Common myeloid progenitor, CD34-positive (primary cell): ENCODE measurements around the gene ACTL7B.

ENCODE experiments used
- CTCF ChIA-PET: fragments of 350-600 bp; sonication (Branson Sonifier 250); formaldehyde crosslinking; loops from one replicate; lab custom pipeline; 2021; ENCODE audit warnings: antibody characterized with exemption; lab: Charles Lee
- POLR2A ChIA-PET: fragments of 350-600 bp; sonication (Branson Sonifier 250); formaldehyde crosslinking; loops from one replicate; lab custom pipeline; 2021; ENCODE audit warnings: antibody characterized with exemption; lab: Charles Lee
- DNase-seq, 3 donors: peaks; one replicate each; pipeline versions ENCODE4 v3.0.0 to v3.0.0-alpha.2; 2013
- H3K27ac ChIP-seq, 2 experiments: 1 replicate in 1 of 2; 2 replicates in 1 of 2; pipeline ENCODE4 v1.7.0; 2013; ENCODE audit warnings: inconsistent platforms in 2 of 2, low read length in 2 of 2, mild to moderate bottlenecking in 2 of 2, low read depth in 1 of 2, moderate library complexity in 1 of 2; ENCODE audit not compliant: severe bottlenecking in 2 of 2, insufficient read depth in 1 of 2, poor library complexity in 1 of 2
- H3K27me3 ChIP-seq, 5 experiments: replicated peaks in 2 of 5; 1 replicate in 3 of 5; 2 replicates in 2 of 5; pipeline versions ENCODE4 v1.6.1 to v1.7.0; 2013; ENCODE audit warnings: low read length in 4 of 5, mild to moderate bottlenecking in 2 of 5, moderate library complexity in 2 of 5, inconsistent platforms in 1 of 5; ENCODE audit not compliant: insufficient read depth in 5 of 5, control insufficient read depth in 4 of 5
- H3K36me3 ChIP-seq, 4 experiments: 1 replicate in 2 of 4; 2 replicates in 2 of 4; pipeline versions ENCODE4 v1.6.1 to v1.7.0; 2013; ENCODE audit warnings: low read length in 3 of 4, control low read depth in 1 of 4, mild to moderate bottlenecking in 1 of 4; ENCODE audit not compliant: control insufficient read depth in 4 of 4, insufficient read depth in 4 of 4
- H3K4me1 ChIP-seq, 4 experiments: 1 replicate in 3 of 4; 2 replicates in 1 of 4; pipeline versions ENCODE4 v1.6.1 to v1.7.1; 2013; ENCODE audit warnings: low read length in 3 of 4, mild to moderate bottlenecking in 3 of 4, control low read depth in 1 of 4, inconsistent platforms in 1 of 4, moderate library complexity in 1 of 4; ENCODE audit not compliant: control insufficient read depth in 4 of 4, insufficient read depth in 4 of 4; ENCODE audit errors: control extremely low read depth in 1 of 4
- H3K4me3 ChIP-seq, 7 experiments: 1 replicate in 4 of 7; 2 replicates in 3 of 7; pipeline versions ENCODE4 v1.5.1 to v1.7.0; 2013; ENCODE audit warnings: mild to moderate bottlenecking in 7 of 7, low read length in 6 of 7, moderate library complexity in 6 of 7, inconsistent platforms in 2 of 7, low read depth in 2 of 7, control low read depth in 1 of 7; ENCODE audit not compliant: insufficient read depth in 4 of 7, control insufficient read depth in 1 of 7; ENCODE audit errors: extremely low read depth in 1 of 7
- H3K9me3 ChIP-seq, 5 experiments: 1 replicate in 4 of 5; 2 replicates in 1 of 5; pipeline versions ENCODE4 v1.6.1 to v1.7.1; 2013; ENCODE audit warnings: low read length in 4 of 5, mild to moderate bottlenecking in 2 of 5, inconsistent platforms in 1 of 5, low read depth in 1 of 5, moderate library complexity in 1 of 5; ENCODE audit not compliant: control insufficient read depth in 4 of 5, insufficient read depth in 2 of 5; ENCODE audit errors: control extremely low read depth in 1 of 5
- WGBS: methylation state at CpG from one replicate; pipeline ENCODE4 v1.1.5; 2013; ENCODE audit not compliant: insufficient coverage; 5-methylcytosine and 5-hydroxymethylcytosine counted together

ACTL7B gene

GRCh38 chr9:108869092-108869725, 13.4 kb upstream of the ACTL7B start:
- H3K4me3 ChIP-seq = no peak overlapping the region
- H3K9me3 ChIP-seq = peaks cover 0 to 11% (median 3%) of the 10 kb centered on the region in 5 experiments
- no peaks in the 10 kb centered on the region for H3K27me3 ChIP-seq
- H3K4me1 ChIP-seq = no peaks in the 10 kb centered on the region
- WGBS = 100% methylated on average over 1 of the region's 3 CpGs
- ChIA-PET CTCF (interaction anchor here (0.9 kb wide), 1 partner anchor 11 kb away, joined by 3 read pairs; no protein-coding TSS in a partner anchor), POLR2A (no interaction called here)
- H3K36me3 ChIP-seq = peaks cover 16 to 47% (median 27%) of the 10 kb centered on the region in 4 experiments
- no peak for DNase-seq
- H3K27ac ChIP-seq = no peak overlapping the region

GRCh38 chr9:108867829-108868228, 12.0 kb upstream of the ACTL7B start:
- WGBS = no CpG with 5 or more reads among the region's 4 CpGs
- peaks cover 12 to 35% (median 18%) of the 10 kb centered on the region in 4 experiments for H3K36me3 ChIP-seq
- no peak overlapping the region for H3K4me3 ChIP-seq
- H3K27me3 ChIP-seq = no peaks in the 10 kb centered on the region
- H3K27ac ChIP-seq = no peak overlapping the region
- DNase-seq = no peak
- no peaks in the 10 kb centered on the region for H3K4me1 ChIP-seq
- POLR2A ChIA-PET = no interaction called here
- H3K9me3 ChIP-seq = peaks cover 0 to 11% (median 3%) of the 10 kb centered on the region in 5 experiments
- CTCF ChIA-PET = interaction anchor here (1.6 kb wide), 1 partner anchor 19 kb away, joined by 3 read pairs; no protein-coding TSS in a partner anchor

GRCh38 chr9:108867116-108867515, 11.3 kb upstream of the ACTL7B start:
- Histone ChIP-seq H3K36me3 (peaks cover 12 to 33% (median 17%) of the 10 kb centered on the region in 4 experiments), H3K4me3 (no peak overlapping the region), H3K27me3 (no peaks in the 10 kb centered on the region), H3K4me1 (no peaks in the 10 kb centered on the region), H3K27ac (no peak overlapping the region), H3K9me3 (peaks cover 0 to 11% (median 3%) of the 10 kb centered on the region in 5 experiments)
- DNase-seq = no peak
- CTCF ChIA-PET = interaction anchor here (1.6 kb wide), 1 partner anchor 19 kb away, joined by 3 read pairs; no protein-coding TSS in a partner anchor
- POLR2A ChIA-PET = no interaction called here

- H3K4me1 ChIP-seq = no peaks in the 10 kb centered on the region
- peaks cover under 1 to 22% (median 9%) of the 10 kb centered on the region in 4 experiments for H3K36me3 ChIP-seq
- WGBS = 85% methylated on average over 2 of the region's 2 CpGs
- no peaks in the 10 kb centered on the region for H3K9me3 ChIP-seq
- H3K27me3 ChIP-seq = no peaks in the 10 kb centered on the region
- no peak overlapping the region for H3K4me3 ChIP-seq
- no peak for DNase-seq
- no peak overlapping the region for H3K27ac ChIP-seq
- CTCF ChIA-PET = interaction anchor here (1.8 kb wide), 1 partner anchor 18 kb away, joined by 3 read pairs; no protein-coding TSS in a partner anchor
- POLR2A ChIA-PET = no interaction called here
These were observed 10.2 kb upstream of the ACTL7B start for GRCh38 chr9:108866001-108866420.

GRCh38 chr9:108865037-108865436, 9.3 kb upstream of the ACTL7B start:
- CTCF ChIA-PET = interaction anchor here (1.3 to 1.8 kb wide), 2 partner anchors 19 to 25 kb away, joined by 3 read pairs; no protein-coding TSS in a partner anchor
- WGBS = 100% methylated on average over 2 of the region's 4 CpGs
- POLR2A ChIA-PET = no interaction called here

GRCh38 chr9:108864446-108864845, 8.7 kb upstream of the ACTL7B start:
- Histone ChIP-seq H3K36me3 (peaks cover 0 to 15% (median 7%) of the 10 kb centered on the region in 4 experiments), H3K27me3 (no peaks in the 10 kb centered on the region), H3K27ac (no peak overlapping the region), H3K9me3 (no peaks in the 10 kb centered on the region), H3K4me1 (no peaks in the 10 kb centered on the region), H3K4me3 (no peak overlapping the region)
- ChIA-PET POLR2A (no interaction called here), CTCF (interaction anchor here (1.3 kb wide), 1 partner anchor 24 kb away, joined by 3 read pairs; no protein-coding TSS in a partner anchor)
- DNase-seq = no peak
- WGBS = 90% methylated on average over 1 of the region's 3 CpGs

More at GRCh38 chr9:108865037-108865436, 9.3 kb upstream of the ACTL7B start:
- no peaks in the 10 kb centered on the region for H3K9me3 ChIP-seq
- H3K27me3 ChIP-seq = no peaks in the 10 kb centered on the region
- no peak overlapping the region for H3K27ac ChIP-seq
- no peaks in the 10 kb centered on the region for H3K4me1 ChIP-seq
- no peak overlapping the region for H3K4me3 ChIP-seq
- DNase-seq = no peak
- H3K36me3 ChIP-seq = peaks cover 0 to 15% (median 7%) of the 10 kb centered on the region in 4 experiments

- no peak overlapping the region for H3K4me3 ChIP-seq
- WGBS = 100% methylated on average over 1 of the region's 3 CpGs
- H3K27ac ChIP-seq = no peak overlapping the region
- no peaks in the 10 kb centered on the region for H3K9me3 ChIP-seq
- POLR2A ChIA-PET = no interaction called here
- H3K27me3 ChIP-seq = no peaks in the 10 kb centered on the region
- no peaks in the 10 kb centered on the region for H3K4me1 ChIP-seq
- CTCF ChIA-PET = interaction anchor here (1.3 kb wide), 1 partner anchor 24 kb away, joined by 3 read pairs; no protein-coding TSS in a partner anchor
- H3K36me3 ChIP-seq = peaks cover 0 to 11% (median 5%) of the 10 kb centered on the region in 4 experiments
- DNase-seq = no peak
These were observed 8.1 kb upstream of the ACTL7B start for GRCh38 chr9:108863891-108864290.
